ENCODE measurements around the gene PRG2.
A peak's percentile ranks its signal among the peaks of the same experiment; 100 is the strongest.
"Not testable (repeated sequence)": the region's sequence is repeated elsewhere in the genome, so short reads cannot be mapped to it uniquely, and the experiment has no call there.

PRG2 gene

GRCh38 chr11:57364851-57365660 lies 25.4 kb downstream of the PRG2 start:
- no peak for DNase-seq

- no peak for DNase-seq
Observed at GRCh38 chr11:57363131-57364080, 27.0 kb downstream of the PRG2 start.

- DNase-seq, result no peak
Observed at GRCh38 chr11:57361926-57362325, 28.5 kb downstream of the PRG2 start.

- not testable (repeated sequence) for DNase-seq
Observed at GRCh38 chr11:57361420-57361819, 29.0 kb downstream of the PRG2 start.

GRCh38 chr11:57360991-57361390 lies 29.5 kb downstream of the PRG2 start:
- DNase-seq, result no peak

GRCh38 chr11:57359896-57360690 lies 30.4 kb downstream of the PRG2 start:
- no peak for DNase-seq

DNA sequence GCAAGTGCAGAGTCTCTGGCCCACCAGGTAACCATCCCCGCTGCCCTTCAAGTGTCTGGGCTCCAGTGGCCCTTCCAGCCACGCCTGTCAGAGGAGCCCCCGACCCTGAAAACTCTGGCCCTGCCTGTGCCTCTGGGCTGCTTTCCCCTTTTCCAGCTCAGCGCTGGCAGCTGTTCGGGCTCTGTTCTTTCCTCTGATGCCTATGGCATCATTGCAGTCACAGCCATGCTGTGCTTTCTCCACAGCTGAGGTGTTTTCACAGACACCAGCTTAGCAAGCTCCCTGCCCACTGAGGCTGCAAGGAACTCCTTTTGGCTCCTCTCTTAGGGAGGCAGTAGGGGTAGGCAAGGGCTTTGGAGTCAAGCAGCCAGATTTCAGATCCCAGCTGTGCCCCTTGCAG lies 31.1 kb downstream of the PRG2 start:
- DNase-seq, result no peak

- no peak for DNase-seq
Observed at GRCh38 chr11:57358991-57359390, 31.5 kb downstream of the PRG2 start.

DNA sequence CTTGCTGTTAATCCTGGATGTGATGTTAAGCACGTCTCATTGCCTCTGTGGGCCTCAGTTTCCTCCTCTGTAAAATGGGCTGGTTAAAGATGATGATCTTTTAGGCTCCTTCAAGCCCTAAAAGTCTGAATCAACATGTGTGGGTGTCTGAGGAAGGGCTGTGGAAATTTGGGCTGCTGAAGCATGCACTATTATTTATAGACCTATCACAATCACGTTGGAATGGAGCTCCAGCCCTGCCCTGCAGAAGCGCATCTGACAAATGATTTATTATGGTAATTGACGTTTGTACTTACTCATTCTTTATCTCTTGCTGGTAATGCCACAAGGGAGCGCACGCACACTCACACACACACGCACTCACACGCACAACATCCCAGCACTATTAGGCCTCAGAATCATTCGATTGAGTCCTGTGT lies 31.9 kb downstream of the PRG2 start:
- DNase-seq, result no peak

DNA sequence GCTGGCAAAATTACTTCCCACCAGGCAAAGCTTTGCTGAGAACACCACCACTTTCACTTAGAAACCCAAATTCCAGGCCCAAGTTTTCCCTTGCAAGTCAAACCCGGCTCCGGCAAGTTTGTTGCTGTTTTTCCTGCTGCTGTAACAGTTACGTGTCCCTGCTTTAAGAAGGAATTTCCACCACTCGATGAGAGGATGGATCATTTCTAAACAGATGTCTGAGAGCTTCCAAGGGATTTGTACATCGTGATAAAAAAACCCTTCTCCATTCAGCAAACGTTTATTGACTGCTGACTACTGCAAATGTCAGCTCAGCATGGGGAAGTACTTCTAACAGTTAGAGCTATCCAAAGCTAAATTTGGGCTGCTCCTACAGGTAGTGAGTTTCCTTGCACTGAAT lies 32.6 kb downstream of the PRG2 start:
- DNase-seq, result no peak

DNA sequence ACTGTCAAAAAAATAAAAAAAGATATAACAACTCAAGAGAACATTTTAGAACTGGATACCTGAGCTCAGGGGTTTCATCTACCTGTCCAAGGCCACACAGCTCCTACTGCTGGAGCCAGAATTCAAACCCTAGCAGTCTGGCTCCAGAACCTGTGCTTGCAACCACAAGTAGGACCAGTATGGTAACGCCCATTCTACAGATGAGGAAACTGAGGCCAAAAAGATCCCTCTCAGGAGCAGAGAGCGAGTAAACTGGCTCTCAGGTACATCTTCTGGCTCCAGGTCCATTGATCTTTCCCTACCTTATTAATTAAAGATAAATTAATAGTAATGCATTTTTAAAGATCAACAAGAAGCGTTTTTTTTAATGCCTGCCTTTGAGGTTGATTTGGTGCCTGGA lies 33.1 kb downstream of the PRG2 start:
- DNase-seq, result no peak

GRCh38 chr11:57356268-57356667 lies 34.2 kb downstream of the PRG2 start:
- DNase-seq, result peak; percentile 21

- no peak for DNase-seq
Observed at GRCh38 chr11:57354699-57355098, 35.8 kb downstream of the PRG2 start.

GRCh38 chr11:57353852-57354251 lies 36.6 kb downstream of the PRG2 start:
- no peak for DNase-seq

GRCh38 chr11:57353446-57353845 lies 37.0 kb downstream of the PRG2 start:
- DNase-seq, result no peak

DNA sequence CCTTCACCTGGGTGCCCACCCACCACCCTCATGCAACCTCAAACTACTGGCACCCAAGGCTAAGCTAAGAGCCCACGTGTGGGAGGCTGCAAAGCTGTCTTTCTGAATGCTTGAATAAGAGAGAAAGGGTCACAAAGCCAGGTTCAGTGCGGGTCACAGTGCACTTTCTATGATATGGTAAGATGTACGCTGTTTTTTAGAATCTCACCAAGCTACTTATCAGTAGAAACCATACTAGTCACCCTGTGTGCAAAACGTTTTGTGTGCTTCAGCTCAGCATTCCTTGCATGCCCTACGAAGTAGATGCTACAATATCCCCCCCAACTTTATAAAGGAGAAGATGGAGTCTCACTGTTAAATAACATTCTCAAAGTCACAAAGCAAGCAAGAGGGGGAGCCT lies 37.4 kb downstream of the PRG2 start:
- DNase-seq, result no peak

GRCh38 chr11:57349491-57350274 lies 40.8 kb downstream of the PRG2 start:
- peak; percentile 72 for DNase-seq

DNA sequence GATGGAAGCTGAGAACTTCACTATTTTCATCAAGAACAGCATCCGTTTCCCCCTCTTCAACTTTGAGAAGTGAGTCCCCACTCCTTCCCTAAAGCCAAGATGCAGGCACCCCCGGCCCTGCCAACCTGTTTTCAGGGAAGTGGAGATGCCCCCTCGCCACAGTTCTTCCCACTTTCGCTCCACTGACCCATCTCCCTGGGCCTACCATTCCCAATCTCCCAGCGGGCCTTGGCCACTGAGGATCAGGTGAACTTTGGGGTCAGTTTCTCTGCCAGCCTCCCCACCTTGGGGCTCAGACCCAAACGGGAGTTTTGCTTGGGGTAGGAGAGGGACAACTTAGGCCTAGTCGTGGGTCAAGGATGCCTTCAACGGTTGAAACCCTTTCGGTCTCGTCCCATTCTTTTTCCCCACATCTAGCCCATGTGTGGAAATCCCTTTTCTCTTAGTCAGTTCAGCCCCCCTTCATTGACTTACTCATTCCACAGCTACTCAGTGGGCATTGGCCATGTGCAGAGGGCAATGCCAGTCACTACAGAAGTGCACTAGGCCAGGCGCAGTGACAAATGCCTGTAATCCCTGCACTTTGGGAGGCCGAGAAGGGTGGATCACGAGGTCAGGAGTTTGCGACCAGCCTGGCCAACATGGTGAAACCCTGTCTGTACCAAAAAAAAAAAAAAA lies 41.7 kb downstream of the PRG2 start:
- no peak for DNase-seq

DNA sequence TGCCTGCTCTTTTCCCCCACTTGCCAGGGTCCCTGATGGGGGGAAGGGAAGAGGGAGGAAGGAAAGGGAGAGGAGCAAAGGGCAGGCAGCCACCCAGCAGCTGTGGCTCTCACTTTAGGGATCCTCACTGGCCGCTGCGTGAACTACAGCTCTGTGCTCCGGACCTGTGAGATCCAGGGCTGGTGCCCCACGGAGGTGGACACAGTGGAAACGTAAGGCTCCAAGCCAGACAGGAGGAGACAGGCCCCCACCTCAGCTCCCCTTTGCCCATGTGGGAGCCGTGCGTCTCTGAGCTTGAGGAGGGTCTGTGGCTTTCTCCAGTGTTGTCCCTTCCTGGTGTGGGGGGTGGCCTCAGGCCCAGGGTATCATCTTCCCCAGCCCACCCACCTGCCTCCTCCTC lies 42.4 kb downstream of the PRG2 start:
- DNase-seq, result no peak

DNA sequence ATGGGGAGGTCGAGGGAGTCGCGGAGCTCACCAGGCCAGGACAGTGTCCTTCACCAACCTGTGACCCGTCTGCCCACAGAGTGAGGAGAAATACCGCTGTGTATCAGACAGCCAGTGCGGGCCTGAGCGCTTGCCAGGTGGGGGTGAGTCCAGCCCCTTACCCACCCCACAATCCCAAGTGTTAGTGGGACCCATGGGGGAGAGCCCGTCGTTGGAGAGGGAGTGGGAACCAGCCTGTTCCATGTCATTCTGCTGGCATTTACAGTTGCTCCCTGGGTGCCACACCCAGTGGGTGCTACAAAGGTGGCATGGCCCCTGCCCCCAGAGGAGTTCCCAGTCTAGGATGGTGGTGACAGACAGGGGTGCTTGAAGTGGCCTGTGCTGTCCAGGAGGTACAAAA lies 43.1 kb downstream of the PRG2 start:
- no peak for DNase-seq

DNA sequence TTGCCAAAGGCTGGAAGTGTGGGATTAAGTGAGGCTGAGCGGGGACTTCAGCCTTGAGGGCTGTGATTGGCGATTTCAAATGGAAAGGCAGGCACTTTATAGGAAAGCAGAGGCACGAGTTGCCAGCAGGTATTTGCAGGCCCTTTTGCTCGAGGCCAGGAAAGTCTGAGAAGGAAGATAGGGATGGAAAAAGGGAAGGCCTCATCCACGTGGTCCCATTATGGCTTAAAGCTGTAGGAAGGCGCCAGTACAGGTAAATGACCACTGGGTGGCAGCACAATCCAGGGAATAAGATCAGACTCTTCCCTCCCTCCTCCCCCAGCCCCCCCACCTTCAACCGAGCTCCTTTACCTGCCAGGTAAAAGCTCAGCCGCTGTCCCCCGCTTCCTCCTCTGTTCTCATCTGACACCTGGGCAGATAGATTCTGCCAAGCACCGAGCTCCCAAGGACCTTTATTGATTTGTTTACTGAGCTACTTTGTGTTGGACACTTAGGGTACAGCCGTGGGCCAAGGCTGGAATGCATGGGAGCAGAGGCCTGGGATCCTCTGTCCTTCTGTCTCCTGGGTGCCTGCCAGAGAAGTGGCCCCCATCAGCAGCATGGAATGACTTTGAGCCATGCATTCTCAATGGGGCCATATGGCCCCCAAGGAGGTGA lies 44.8 kb downstream of the PRG2 start:
- DNase-seq, result peak; percentile 85
